Stimulated activated CD4-positive, alpha-beta T cell treated with anti-CD3 and anti-CD28 coated beads, Interleukin-1b, Interleukin-23, amount 100 ng/mL, for 24 hours (primary cell): ENCODE measurements around the gene ZNF264.
"Not testable (repeated sequence)": the region's sequence is repeated elsewhere in the genome, so short reads cannot be mapped to it uniquely, and the experiment has no call there.

Experiments
- DNase-seq, 4 experiments: peaks; one replicate each; pipeline ENCODE4 v3.0.0-alpha.2; 2020; ENCODE audit warnings: low read depth in 4 of 4, low spot score in 1 of 4

The ZNF264 gene

GRCh38 chr19:57191141-57192076 is at the start of gene ZNF264:
TSS of gene ZNF264 (plus strand) at chr19:57191500. CDS start at chr19:57191914, 414 bp downstream.
- DNase-seq, result peak; percentile 79 to 85 (median 81)

- DNase-seq, result no peak
These were observed 49.6 kb upstream of the ZNF264 start for GRCh38 chr19:57141699-57142098.

GRCh38 chr19:57152921-57153320 is 38.4 kb upstream of the ZNF264 start:
- DNase-seq, result no peak

GRCh38 chr19:57161985-57162539 is 29.2 kb upstream of the ZNF264 start:
- DNase-seq, result no peak

GRCh38 chr19:57165846-57166245 is 25.5 kb upstream of the ZNF264 start:
- DNase-seq, result no peak

GRCh38 chr19:57167385-57167784 is 23.9 kb upstream of the ZNF264 start, which contains the start of gene DUXA:
TSS of gene DUXA (minus strand) at chr19:57167485. CDS start at chr19:57167443, 42 bp downstream.
- DNase-seq, result no peak

- DNase-seq, result no peak
These were observed 19.7 kb upstream of the ZNF264 start for GRCh38 chr19:57171551-57172081.

GRCh38 chr19:57190301-57190700 is 999 bp upstream of the ZNF264 start:
- no peak for DNase-seq

GRCh38 chr19:57192077-57192420 is 749 bp downstream of the ZNF264 start:
- no peak for DNase-seq

GRCh38 chr19:57192993-57193392 is 1.7 kb downstream of the ZNF264 start:
- no peak for DNase-seq

- DNase-seq, result not testable (repeated sequence)
These were observed 6.6 kb downstream of the ZNF264 start for GRCh38 chr19:57197874-57198273.

- DNase-seq, result no peak
These were observed 10.9 kb downstream of the ZNF264 start for GRCh38 chr19:57202160-57202559.

- no peak for DNase-seq
These were observed 19.1 kb downstream of the ZNF264 start for GRCh38 chr19:57210381-57210780.

GRCh38 chr19:57212109-57212508 is 20.8 kb downstream of the ZNF264 start:
- no peak for DNase-seq

GRCh38 chr19:57227502-57227901 is 36.2 kb downstream of the ZNF264 start:
- no peak for DNase-seq

- DNase-seq, result no peak
These were observed 40.4 kb downstream of the ZNF264 start for GRCh38 chr19:57231686-57232085.

GRCh38 chr19:57233207-57233606 is 41.9 kb downstream of the ZNF264 start:
- no peak for DNase-seq

- DNase-seq, result no peak
These were observed 48.6 kb downstream of the ZNF264 start for GRCh38 chr19:57239982-57240310.

- DNase-seq, result peak; percentile 89 to 95 (median 92)
These were observed 49.2 kb downstream of the ZNF264 start, which contains the start of gene ZNF805 for GRCh38 chr19:57240311-57241090. TSS of gene ZNF805 (plus strand) at chr19:57240632. CDS start at chr19:57240892, 260 bp downstream.

- DNase-seq, result no peak
These were observed 49.9 kb downstream of the ZNF264 start for GRCh38 chr19:57241176-57241575.

GRCh38 chr19:57242821-57243220 is 51.5 kb downstream of the ZNF264 start:
- no peak for DNase-seq
